Measurements from ENCODE around the gene NSMF.
"Not testable (repeated sequence)": the region's sequence is repeated elsewhere in the genome, so short reads cannot be mapped to it uniquely, and the experiment has no call there.

The NSMF gene

DNA sequence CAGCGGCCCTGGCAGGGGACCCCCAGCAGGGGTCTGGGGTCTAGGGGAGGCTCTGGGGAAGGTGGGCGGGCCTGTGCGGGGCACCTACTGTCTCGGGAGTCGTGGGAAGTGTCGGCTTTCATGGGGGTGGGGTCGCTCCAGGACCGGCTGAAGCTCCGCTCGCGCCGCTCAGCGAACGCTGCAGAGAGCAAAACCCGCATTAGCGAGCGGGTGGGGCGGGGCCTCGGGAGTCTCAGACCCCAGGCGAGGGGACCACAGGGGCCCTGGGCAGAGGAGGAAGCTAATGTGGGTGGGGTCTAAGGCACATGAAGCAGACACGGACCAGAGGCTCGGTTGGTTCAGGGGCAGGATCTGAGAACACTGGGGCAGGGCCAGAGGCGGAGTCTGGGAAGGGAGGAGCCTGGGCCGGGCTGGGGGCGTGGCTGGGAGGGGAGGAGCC, 5.5 kb downstream of the NSMF start:
- H2AFZ ChIP-seq (ENCODE audit: low read depth, low read length), result no peak overlapping the region
- H4K20me1 ChIP-seq (ENCODE audit: insufficient read depth, low read length), result peaks cover 6% of the 10 kb centered on the region
- peaks cover 10% of the 10 kb centered on the region for H3K79me2 ChIP-seq (ENCODE audit: low read length)
- H3K4me1 ChIP-seq (ENCODE audit: low read length), result peaks cover 6% of the 10 kb centered on the region; the same call in 1 of the 2 replicates
- H3K4me2 ChIP-seq (ENCODE audit: low read length), result no peak overlapping the region
- peaks cover 36% of the 10 kb centered on the region for H3K36me3 ChIP-seq (replicated peaks; ENCODE audit: low read depth, low read length)
- H3K27ac ChIP-seq (ENCODE audit: low read length), result no peak overlapping the region
- no peak overlapping the region for H3K4me3 ChIP-seq (ENCODE audit: low read length)
- no peaks in the 10 kb centered on the region for H3K27me3 ChIP-seq (ENCODE audit: low read depth, low read length)
- no peaks in the 10 kb centered on the region for H3K9me3 ChIP-seq (ENCODE audit: insufficient read depth, low read length)
- no peak for TF ChIP-seq EZH2phosphoT487 (IDR thresholded peaks at IDR 0.05; ENCODE audit: low read depth)
- TF ChIP-seq CTCF (IDR thresholded peaks at IDR 0.05; ENCODE audit: low read depth, low read length), result no peak
- H3K9ac ChIP-seq (ENCODE audit: low read length), result no peak overlapping the region

DNA sequence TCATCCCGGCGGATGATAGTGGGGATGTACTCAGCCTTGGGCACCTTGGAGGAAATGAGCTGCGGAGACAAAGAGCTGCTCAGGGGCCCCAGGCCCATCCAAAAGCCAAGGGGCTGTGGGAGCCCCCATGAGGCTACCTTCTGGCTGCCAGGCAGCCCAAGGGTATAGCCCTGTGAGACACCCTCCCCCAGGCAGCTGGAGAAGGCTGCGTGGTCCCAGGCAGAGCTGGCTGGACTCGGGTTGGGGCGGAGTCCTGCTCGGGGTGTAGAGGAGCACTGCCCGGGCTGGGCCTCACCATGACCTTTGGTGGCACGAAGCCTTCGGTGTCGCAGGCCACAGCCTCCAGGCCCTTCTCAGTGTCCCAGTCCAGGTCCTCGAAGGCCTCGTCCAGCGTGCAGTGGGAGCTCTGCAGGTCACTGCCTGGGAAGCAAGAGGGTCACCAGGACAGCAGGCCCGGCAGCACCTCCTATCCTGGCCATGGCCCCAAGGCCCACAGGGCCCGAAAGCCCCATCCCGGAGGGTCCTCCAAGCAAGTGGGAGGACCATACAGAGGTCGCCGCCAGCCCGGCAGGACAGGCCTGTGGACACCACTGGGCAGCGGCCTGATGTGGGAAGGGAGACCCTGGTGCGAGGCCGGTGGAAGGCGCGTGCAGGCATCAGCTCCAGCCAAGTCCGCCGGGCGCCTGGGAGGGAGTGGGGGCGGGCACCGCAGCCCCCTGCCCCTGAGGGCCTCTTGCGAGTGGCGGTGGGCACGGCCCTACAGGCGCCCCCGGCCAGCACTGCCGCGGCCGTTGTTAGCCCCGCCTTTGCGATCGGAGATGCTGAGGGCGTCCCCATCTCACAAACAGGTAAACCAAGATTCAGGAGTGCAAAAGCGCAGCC, 6.1 kb downstream of the NSMF start:
- no peak overlapping the region for H3K9ac ChIP-seq (ENCODE audit: low read length)
- no peak overlapping the region for H3K4me2 ChIP-seq (ENCODE audit: low read length)
- H3K27me3 ChIP-seq (ENCODE audit: low read depth, low read length), result no peaks in the 10 kb centered on the region
- no peak overlapping the region for H3K4me3 ChIP-seq (ENCODE audit: low read length)
- no peak for TF ChIP-seq CTCF (IDR thresholded peaks at IDR 0.05; ENCODE audit: low read depth, low read length)
- peaks cover 36% of the 10 kb centered on the region for H3K36me3 ChIP-seq (replicated peaks; ENCODE audit: low read depth, low read length)
- peaks cover 6% of the 10 kb centered on the region for H4K20me1 ChIP-seq (ENCODE audit: insufficient read depth, low read length)
- no peak overlapping the region for H2AFZ ChIP-seq (ENCODE audit: low read depth, low read length)
- H3K4me1 ChIP-seq (ENCODE audit: low read length), result peaks cover 2% of the 10 kb centered on the region; the same call in 1 of the 2 replicates
- no peak overlapping the region for H3K27ac ChIP-seq (ENCODE audit: low read length)
- peaks cover 4% of the 10 kb centered on the region for H3K79me2 ChIP-seq (ENCODE audit: low read length)
- H3K9me3 ChIP-seq (ENCODE audit: insufficient read depth, low read length), result no peaks in the 10 kb centered on the region

DNA sequence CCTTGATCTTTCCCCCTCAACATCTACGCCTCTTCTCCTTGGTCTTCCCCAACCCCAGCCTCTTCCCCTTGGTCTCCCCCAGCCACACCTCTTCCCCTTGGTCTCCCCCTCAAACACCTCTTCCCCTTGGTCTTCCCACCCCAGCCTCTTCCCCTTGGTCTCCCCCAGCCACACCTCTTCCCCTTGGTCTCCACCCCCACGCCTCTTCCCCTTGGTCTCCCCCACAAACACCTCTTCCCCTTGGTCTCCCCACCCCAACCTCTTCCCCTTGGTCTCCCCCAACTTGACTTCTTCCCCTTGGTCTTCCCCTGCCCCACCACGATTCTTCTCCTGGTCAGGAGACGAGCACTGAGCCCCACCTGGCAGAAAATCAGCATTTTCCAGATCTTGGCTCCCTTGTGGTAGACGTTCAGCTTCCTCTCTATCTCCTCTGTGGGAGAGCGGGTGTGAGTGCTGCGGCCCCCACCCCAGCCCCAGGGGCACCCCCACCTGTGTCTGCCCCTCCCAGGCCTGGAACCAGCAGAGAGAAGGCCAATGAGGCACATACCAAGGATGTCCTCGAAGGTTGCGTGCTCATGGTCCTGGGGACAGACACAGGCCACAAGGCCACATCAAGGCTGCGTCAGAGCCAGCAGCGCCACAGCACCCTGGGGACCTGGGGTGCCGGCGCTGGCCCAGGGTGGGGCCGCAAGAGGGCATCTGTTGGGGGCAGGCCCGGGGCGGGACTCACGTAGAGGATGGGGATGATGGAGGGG, 7.0 kb downstream of the NSMF start:
- Histone ChIP-seq H3K9ac (ENCODE audit: low read length) (no peak overlapping the region), H4K20me1 (ENCODE audit: insufficient read depth, low read length) (peaks cover 6% of the 10 kb centered on the region), H3K4me3 (ENCODE audit: low read length) (no peak overlapping the region), H3K4me1 (ENCODE audit: low read length) (peaks cover under 1% of the 10 kb centered on the region), H3K9me3 (ENCODE audit: insufficient read depth, low read length) (no peaks in the 10 kb centered on the region), H2AFZ (ENCODE audit: low read depth, low read length) (no peak overlapping the region), H3K27ac (ENCODE audit: low read length) (no peak overlapping the region), H3K36me3 (replicated peaks; ENCODE audit: low read depth, low read length) (peaks cover 33% of the 10 kb centered on the region), H3K27me3 (ENCODE audit: low read depth, low read length) (no peaks in the 10 kb centered on the region), H3K79me2 (ENCODE audit: low read length) (no peaks in the 10 kb centered on the region), H3K4me2 (ENCODE audit: low read length) (no peak overlapping the region)
- TF ChIP-seq EZH2phosphoT487 (IDR thresholded peaks at IDR 0.05; ENCODE audit: low read depth), result no peak
- no peak for TF ChIP-seq CTCF (IDR thresholded peaks at IDR 0.05; ENCODE audit: low read depth, low read length)

DNA sequence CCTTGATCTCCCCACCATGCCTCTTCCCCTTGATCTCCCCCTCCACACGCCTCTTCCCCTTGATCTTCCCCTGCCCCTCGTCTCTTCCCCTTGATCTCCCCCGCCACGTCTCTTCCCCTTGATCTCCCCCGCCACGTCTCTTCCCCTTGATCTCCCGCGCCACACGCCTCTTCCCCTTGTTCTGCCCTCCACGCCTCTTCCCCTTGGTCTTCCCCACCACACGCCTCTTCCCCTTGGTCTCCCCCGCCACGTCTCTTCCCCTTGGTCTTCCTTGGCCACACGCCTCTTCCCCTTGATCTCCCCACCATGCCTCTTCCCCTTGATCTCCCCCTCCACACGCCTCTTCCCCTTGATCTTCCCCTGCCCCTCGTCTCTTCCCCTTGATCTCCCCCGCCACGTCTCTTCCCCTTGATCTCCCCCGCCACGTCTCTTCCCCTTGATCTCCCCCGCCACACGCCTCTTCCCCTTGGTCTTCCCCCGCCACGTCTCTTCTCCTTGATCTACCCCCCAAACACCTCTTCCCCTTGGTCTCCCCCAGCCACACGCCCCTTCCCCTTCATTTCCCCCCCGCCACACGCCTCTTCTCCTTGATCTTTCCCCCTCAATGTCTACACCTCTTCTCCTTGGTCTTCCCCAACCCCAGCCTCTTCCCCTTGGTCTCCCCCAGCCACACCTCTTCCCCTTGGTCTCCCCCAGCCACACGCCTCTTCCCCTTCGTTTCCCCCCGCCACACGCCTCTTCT, 7.7 kb downstream of the NSMF start:
- H3K4me3 ChIP-seq (ENCODE audit: low read length); H3K9me3 ChIP-seq (ENCODE audit: insufficient read depth, low read length); H3K27ac ChIP-seq (ENCODE audit: low read length); H3K4me2 ChIP-seq (ENCODE audit: low read length); H2AFZ ChIP-seq (ENCODE audit: low read depth, low read length); H3K27me3 ChIP-seq (ENCODE audit: low read depth, low read length); H3K79me2 ChIP-seq (ENCODE audit: low read length); H3K4me1 ChIP-seq (ENCODE audit: low read length); H4K20me1 ChIP-seq (ENCODE audit: insufficient read depth, low read length); H3K9ac ChIP-seq (ENCODE audit: low read length): not testable (repeated sequence)
- H3K36me3 ChIP-seq (replicated peaks; ENCODE audit: low read depth, low read length), result peaks cover 30% of the 10 kb centered on the region

DNA sequence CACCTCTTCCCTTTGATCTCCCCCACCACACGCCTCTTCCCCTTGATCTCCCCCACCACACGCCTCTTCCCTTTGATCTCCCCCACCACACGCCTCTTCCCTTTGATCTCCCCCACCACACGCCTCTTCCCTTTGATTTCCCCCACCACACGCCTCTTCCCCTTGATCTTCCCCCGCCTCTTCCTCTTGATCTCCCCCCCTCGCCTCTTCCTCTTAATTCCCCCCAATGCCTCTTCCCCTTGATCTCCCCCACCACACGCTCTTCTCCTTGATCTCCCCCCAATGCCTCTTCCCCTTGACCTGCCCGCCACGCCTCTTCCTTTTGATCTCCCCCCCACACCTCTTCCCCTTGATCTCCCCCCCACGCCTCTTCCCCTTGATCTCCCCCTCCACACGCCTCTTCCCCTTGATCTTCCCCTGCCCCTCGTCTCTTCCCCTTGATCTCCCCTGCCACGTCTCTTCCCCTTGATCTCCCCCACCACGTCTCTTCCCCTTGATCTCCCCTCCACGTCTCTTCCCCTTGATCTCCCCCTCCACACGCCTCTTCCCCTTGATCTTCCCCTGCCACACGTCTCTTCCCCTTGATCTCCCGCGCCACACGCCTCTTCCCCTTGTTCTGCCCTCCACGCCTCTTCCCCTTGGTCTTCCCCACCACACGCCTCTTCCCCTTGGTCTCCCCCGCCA, 8.5 kb downstream of the NSMF start:
- H3K36me3 ChIP-seq (replicated peaks; ENCODE audit: low read depth, low read length), result peaks cover 24% of the 10 kb centered on the region
- not testable (repeated sequence) for H3K27me3 ChIP-seq (ENCODE audit: low read depth, low read length); H3K9me3 ChIP-seq (ENCODE audit: insufficient read depth, low read length); H3K4me3 ChIP-seq (ENCODE audit: low read length); H3K9ac ChIP-seq (ENCODE audit: low read length); H4K20me1 ChIP-seq (ENCODE audit: insufficient read depth, low read length); H3K79me2 ChIP-seq (ENCODE audit: low read length); H2AFZ ChIP-seq (ENCODE audit: low read depth, low read length); H3K27ac ChIP-seq (ENCODE audit: low read length); H3K4me2 ChIP-seq (ENCODE audit: low read length)
- H3K4me1 ChIP-seq (ENCODE audit: low read length), result peaks cover 16% of the 10 kb centered on the region
